NOMO-1 (cell line): ENCODE measurements around the gene DNAI1.

Experiments
- DNase-seq, 2 experiments: peaks; one replicate each; lab custom pipeline; 2025; ENCODE audit not compliant: unreplicated experiment in 2 of 2; lab: John Stamatoyannopoulos, UW

The DNAI1 gene

DNA sequence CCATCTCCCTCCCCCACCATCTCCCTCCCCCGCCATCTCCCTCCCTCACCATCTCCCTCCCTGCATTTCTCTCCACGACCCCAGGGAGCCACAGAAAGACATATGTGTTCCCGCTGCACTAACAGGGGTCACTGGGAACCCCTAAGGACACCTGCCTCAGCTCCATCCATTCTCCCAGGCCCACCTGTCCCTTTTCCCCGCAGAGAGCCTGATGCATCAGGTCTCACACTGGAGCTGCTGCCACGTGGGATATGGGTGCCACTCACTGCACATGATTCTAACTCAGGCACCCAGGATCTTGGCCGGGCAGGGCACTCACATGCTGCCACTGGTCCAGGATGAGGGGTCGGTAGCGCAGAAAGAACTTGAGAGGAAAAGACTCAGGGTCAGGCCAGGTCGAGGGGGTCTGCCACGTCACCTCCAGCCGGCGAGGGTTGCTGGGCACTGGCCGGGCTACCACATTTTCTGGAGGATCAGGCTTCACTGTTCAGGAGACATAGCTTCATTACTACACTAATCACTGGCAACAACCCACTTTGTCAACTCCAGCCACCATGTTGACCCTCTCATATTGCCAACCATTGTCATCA is 97.4 kb downstream of the DNAI1 start:
- no peak for DNase-seq

DNA sequence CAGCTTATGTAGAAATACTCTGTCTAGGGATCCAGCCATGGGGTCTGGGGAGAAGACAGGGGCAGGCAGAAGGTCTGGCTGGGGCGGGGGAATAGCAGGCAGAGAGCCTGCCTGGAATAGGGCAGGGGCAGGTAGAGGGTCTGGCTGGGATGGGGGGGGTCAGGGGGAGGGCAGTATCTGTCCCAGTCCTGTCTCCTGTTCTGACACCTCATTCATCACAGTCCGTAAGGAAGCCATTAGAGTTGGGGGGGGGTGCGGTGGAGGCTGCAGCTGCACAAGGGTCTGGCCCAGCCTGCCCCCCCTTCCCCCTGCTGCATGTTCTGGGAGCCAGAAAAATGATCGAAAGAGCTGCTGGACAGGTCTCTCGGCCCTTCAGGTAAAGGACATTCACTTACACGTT is 98.3 kb downstream of the DNAI1 start:
- DNase-seq: no peak

DNA sequence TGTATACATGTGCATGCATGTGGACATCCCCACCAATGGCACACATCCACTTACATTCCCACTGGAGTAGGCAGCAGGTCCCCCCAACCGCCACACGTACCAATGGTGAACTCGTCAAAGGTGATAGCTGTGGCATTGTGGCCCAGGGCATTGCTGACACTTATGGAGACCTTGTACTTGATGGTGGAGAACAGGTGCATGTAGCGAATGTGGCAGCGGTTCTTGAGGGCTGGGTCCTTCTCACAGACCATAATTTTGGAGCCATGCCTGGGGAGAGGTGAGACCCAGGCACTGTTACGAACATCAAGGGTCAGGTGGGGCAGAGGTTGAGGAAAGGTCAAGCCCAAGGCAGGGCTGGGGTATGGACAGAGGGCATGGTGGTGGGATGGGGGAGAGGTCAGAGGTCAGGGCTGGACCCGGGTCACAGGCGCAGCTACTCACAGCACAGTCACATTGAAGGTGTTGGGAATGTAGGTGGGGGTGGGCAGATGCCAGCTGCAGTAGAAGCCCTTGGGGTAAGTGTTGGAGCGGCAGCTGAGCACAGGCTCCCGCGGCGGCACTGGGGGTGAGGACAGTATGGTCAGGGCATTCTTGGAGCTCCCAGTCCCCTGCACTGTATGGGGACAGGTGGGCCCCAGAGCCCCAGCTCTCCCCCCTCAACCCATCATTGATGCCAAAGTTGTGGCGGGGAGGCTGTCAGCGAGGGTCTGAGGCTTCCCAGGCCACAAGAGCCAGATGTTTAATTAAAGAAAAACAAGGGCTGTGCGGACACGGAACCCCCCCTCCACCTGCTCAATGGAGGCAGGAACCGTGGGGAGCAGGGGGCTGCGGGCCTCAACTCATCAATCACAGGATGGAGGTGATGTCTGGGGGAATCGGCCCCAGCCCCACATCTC is 99.1 kb downstream of the DNAI1 start:
- DNase-seq: no peak

- DNase-seq: no peak
Observed at GRCh38 chr9:34558364-34558763, 99.8 kb downstream of the DNAI1 start.

DNA sequence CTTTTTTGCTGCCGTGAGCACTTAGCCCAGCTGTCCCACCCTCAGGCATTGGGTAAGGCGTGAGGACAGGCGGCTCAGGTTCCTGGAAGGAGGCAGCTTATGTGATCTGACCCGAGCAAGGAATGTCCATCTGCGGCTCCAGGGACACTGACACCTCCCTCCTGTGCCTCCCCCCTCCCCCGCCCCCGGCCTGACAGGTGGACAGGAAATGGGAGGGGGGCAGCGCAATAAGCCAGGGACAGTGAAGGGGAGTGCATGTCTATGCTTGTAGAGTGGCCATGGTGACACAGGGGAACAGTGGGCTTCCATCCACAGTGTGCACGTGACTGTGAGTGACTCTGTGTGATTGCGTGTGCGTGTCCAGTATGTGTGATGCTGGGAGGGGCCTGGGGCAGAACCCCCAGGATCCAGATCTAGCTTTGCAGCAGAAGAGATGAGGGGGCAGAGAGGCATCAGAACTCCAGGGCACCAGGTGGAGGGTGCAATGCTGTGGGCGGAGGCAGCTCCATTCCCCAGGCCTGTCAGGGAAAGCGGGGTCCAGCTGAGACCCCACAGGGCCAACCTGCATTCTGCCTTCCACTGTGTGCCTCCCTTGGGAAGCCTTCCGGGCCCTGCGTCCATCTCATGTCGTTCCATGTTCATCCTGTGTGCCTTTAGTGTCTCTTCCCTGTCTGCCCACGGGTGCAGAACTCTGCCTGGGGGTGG is 100.5 kb downstream of the DNAI1 start:
- DNase-seq: no peak

GRCh38 chr9:34559624-34560455 is 101.2 kb downstream of the DNAI1 start:
- no peak for DNase-seq

GRCh38 chr9:34560599-34561214 is 102.1 kb downstream of the DNAI1 start:
- no peak for DNase-seq

GRCh38 chr9:34562135-34562745 is 103.6 kb downstream of the DNAI1 start:
- DNase-seq: no peak

GRCh38 chr9:34563262-34563661 is 104.7 kb downstream of the DNAI1 start:
- DNase-seq: no peak

- DNase-seq: no peak
Observed at GRCh38 chr9:34564617-34565016, 106.0 kb downstream of the DNAI1 start.

GRCh38 chr9:34565856-34566255 is 107.3 kb downstream of the DNAI1 start:
- no peak for DNase-seq

DNA sequence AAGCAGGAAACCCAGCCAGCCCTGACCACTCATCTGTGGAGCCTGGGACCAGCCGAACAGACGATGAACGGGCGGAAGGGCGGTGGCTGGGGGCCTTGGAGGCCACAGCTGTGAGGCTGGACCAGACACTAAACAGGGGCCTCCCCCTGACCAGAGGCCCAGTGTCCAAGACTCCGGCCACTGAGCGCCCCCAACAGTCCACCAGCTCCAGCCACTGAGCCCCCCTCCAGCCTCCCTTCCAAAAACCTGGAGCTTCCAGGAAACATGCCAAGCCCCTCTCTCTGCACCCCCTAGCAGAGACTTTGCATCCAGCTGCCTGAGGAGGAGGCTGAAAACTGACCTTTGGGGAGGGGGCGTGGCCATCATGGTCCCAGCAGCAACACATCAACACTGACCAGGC is 107.7 kb downstream of the DNAI1 start:
- no peak for DNase-seq

GRCh38 chr9:34566972-34567371 is 108.4 kb downstream of the DNAI1 start:
- no peak for DNase-seq

DNA sequence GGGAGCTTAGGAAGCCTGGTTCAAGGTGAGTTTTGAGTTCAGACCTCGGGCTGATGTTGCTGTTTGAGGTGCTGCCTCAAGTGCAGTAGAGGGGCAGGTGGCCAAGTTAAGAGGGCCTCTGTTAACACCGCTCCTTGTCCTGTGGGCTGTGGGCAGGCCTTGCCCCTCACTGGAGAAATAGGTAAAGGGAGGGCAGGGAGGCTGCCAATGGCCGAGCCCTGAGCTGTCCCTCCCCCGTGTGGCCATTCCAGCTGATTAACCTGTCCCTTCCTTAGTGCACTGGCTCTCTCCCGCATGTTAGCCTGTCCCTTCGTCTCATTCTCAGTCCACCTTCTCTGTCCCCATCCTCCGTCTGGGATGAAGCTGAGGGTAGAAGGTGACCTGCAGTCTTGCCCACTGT is 109.5 kb downstream of the DNAI1 start:
- no peak for DNase-seq

GRCh38 chr9:34568774-34569173 is 110.2 kb downstream of the DNAI1 start:
- DNase-seq: no peak

DNA sequence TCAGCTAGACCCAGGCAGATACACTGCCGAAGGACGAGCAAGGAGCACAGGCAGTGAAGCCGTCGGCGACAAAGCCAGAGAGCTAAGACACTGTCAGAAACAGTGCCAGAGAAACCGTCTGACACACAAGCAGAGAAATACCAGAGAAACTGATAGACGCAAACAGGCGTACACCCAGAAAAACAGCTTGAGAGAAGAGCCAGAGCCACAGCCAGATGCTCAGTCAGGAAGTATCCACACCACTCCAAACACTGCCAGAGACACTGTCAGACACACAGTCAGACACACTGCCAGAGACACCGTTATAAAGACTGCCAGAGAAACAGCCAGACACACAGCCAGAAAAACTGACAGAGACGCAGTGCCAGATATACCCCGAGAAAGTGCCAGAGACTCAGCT is 111.8 kb downstream of the DNAI1 start:
- DNase-seq: no peak
